GM12865 (cell line): Measurements from ENCODE around the gene CDK5R1.

Experiments
- DNase-seq: peaks from one replicate; pipeline ENCODE4 v3.0.0; 2010; ENCODE audit warnings: low read depth
- H3K4me3 ChIP-seq: 2 replicates; pipeline ENCODE4 v1.5.1; 2011; ENCODE audit warnings: mild to moderate bottlenecking, low read depth, low read length, control low read depth
- CTCF ChIP-seq: IDR thresholded peaks from 2 replicates; pipeline ENCODE4 v1.5.1; 2011; ENCODE audit warnings: low read length, control low read depth, low read depth, inconsistent platforms; ENCODE audit not compliant: insufficient read depth; ENCODE audit errors: missing control alignments

The CDK5R1 gene

GRCh38 chr17:32482568-32483320 lies 4.0 kb upstream of the CDK5R1 start:
- no peak overlapping the region for H3K4me3 ChIP-seq
- TF ChIP-seq CTCF, result no peak
- DNase-seq, result no peak

GRCh38 chr17:32483451-32484019 lies 3.3 kb upstream of the CDK5R1 start:
- H3K4me3 ChIP-seq, result no peak overlapping the region
- peak; percentile 94 for TF ChIP-seq CTCF
- peak; percentile 76 for DNase-seq

- H3K4me3 ChIP-seq, result no peak overlapping the region
- TF ChIP-seq CTCF, result no peak
- DNase-seq, result no peak
Observed at GRCh38 chr17:32484041-32484461, 2.7 kb upstream of the CDK5R1 start.

- no peak for TF ChIP-seq CTCF
- no peak overlapping the region for H3K4me3 ChIP-seq
- DNase-seq, result no peak
Observed at GRCh38 chr17:32484628-32485027, 2.2 kb upstream of the CDK5R1 start.

- no peak for TF ChIP-seq CTCF
- H3K4me3 ChIP-seq, result no peak overlapping the region
- DNase-seq, result no peak
Observed at GRCh38 chr17:32485261-32486110, 1.3 kb upstream of the CDK5R1 start.

- peak; percentile 81 for DNase-seq
- TF ChIP-seq CTCF, result no peak
- peak overlapping the region; percentile 34 for H3K4me3 ChIP-seq
Observed at GRCh38 chr17:32486111-32486700, 587 bp upstream of the CDK5R1 start.
